K562 (cell line): ENCODE data around the gene HOXB3. TPM values are rescaled to one million over a fixed set of nuclear protein-coding genes. Genes with fewer than 3 reads are reported as not detected.

ENCODE experiments used
- ARID1B ChIP-seq: fragments of 450-650 bp; IDR thresholded peaks from 2 replicates; pipeline ENCODE4 v1.6.1; 2016; ENCODE audit warnings: antibody characterized with exemption, mild to moderate bottlenecking, inconsistent platforms
- CEBPB ChIP-seq: fragments of 450-650 bp; IDR thresholded peaks from 2 replicates; pipeline ENCODE4 v1.6.1; 2016; ENCODE audit warnings: missing genetic modification characterization, missing compliant biosample characterization
- CREM ChIP-seq: IDR thresholded peaks from 2 replicates; pipeline ENCODE4 v1.6.1; 2014; ENCODE audit warnings: antibody characterized with exemption, low read depth
- FOXJ3 ChIP-seq: sonication (generic); formaldehyde crosslinking; IDR thresholded peaks from 2 replicates; pipeline ENCODE4 v1.4.0; 2020; ENCODE audit warnings: mild to moderate bottlenecking, missing genetic modification reagents
- HLTF ChIP-seq: fragments of 450-650 bp; IDR thresholded peaks from 2 replicates; pipeline ENCODE4 v1.6.1; 2016
- KLF10 ChIP-seq: fragments of 250-450 bp; sonication (Bioruptor Pico); IDR thresholded peaks from 2 replicates; pipeline ENCODE4 v1.6.1; 2021; ENCODE audit warnings: matching md5 sums
- MEIS2 ChIP-seq: fragments of 450-650 bp; IDR thresholded peaks from 2 replicates; pipeline ENCODE4 v1.6.1; 2014; ENCODE audit warnings: mild to moderate bottlenecking; ENCODE audit not compliant: partially characterized antibody
- PCBP2 ChIP-seq: fragments of 200-400 bp; formaldehyde crosslinking; IDR thresholded peaks from 2 replicates; pipeline ENCODE4 v1.6.1; 2018; ENCODE audit warnings: low read length, low read depth, mild to moderate bottlenecking, moderate library complexity; ENCODE audit not compliant: poor library complexity, severe bottlenecking
- RHOXF2B ChIP-seq: fragments of 250-450 bp; sonication (Bioruptor Pico); conservative IDR thresholded peaks from 2 replicates; pipeline ENCODE4 v1.5.1; 2021
- SIN3A ChIP-seq, 2 experiments: fragments of 150-350 bp in 1 of 2; IDR thresholded peaks; 2 replicates each; pipeline ENCODE4 v1.6.1; 2011 to 2016; ENCODE audit warnings: borderline replicate concordance in 2 of 2, low read depth in 2 of 2, low read length in 2 of 2, mild to moderate bottlenecking in 2 of 2, moderate library complexity in 2 of 2; ENCODE audit not compliant: control insufficient read depth in 1 of 2
- SMAD4 ChIP-seq: fragments of 250-450 bp; sonication (Bioruptor Pico); conservative IDR thresholded peaks from 2 replicates; pipeline ENCODE4 v1.8.0; 2021; ENCODE audit warnings: inconsistent platforms, mild to moderate bottlenecking, moderate library complexity
- TEAD4 ChIP-seq, 2 experiments: sonication (generic) in 1 of 2; formaldehyde crosslinking in 1 of 2; IDR thresholded peaks; 2 replicates each; pipeline versions ENCODE4 v1.6.1 to v1.8.0; 2012 to 2022; ENCODE audit warnings: borderline replicate concordance in 1 of 2, inconsistent platforms in 1 of 2, low read length in 1 of 2, mild to moderate bottlenecking in 1 of 2, missing genetic modification reagents in 1 of 2
- ZNF696 ChIP-seq: fragments of 250-450 bp; sonication (Bioruptor Pico); conservative IDR thresholded peaks from 2 replicates; pipeline ENCODE4 v1.4.0; 2020; ENCODE audit warnings: mild to moderate bottlenecking, moderate library complexity
- polyA plus RNA-seq, 8 experiments: library from polyadenylated mRNA; depleted of rRNA in 4 of 8; stranded (reverse) in 5 of 8; unstranded in 3 of 8; fragments of >200 nt; fragmentation: Nextera tagmentation in 2 of 8; fragmentation: Illumina TruSeq in 1 of 8; extraction: Ambion mirVana in 2 of 8; extraction: Trizol in 1 of 8; gene quantifications; 2 replicates each; pipeline versions ENCODE4 v1.2.1 to v1.2.3, GENCODE V29; 2011 to 2014; ENCODE audit warnings: inconsistent platforms in 1 of 8, missing spikeins in 1 of 8
- total RNA-seq, 7 experiments: library from RNA; depleted of rRNA in 6 of 7; stranded (reverse); fragments of >200 nt in 6 of 7; fragmentation: Illumina TruSeq in 2 of 7; extraction: Trizol in 2 of 7; gene quantifications; 2 replicates each; pipeline versions ENCODE4 v1.2.1 to v1.2.3, GENCODE V29; 2011 to 2021; ENCODE audit warnings: low replicate concordance in 1 of 7
- TF ChIP-seq, protein P1 (sequence below): sonication (generic); formaldehyde crosslinking; IDR thresholded peaks from 2 replicates; pipeline ENCODE4 v1.8.0; 2022; ENCODE audit warnings: mild to moderate bottlenecking, missing genetic modification reagents
- TF ChIP-seq, protein P2 (sequence below): fragments of 450-650 bp; IDR thresholded peaks from 2 replicates; pipeline ENCODE4 v1.6.1; 2014; ENCODE audit warnings: low read depth, mild to moderate bottlenecking, moderate library complexity, borderline replicate concordance
- TF ChIP-seq, protein P3 (sequence below): IDR thresholded peaks from 2 replicates; pipeline ENCODE4 v1.6.1; 2011; ENCODE audit not compliant: insufficient read length; ENCODE audit errors: extremely low read depth
- TF ChIP-seq, protein P4 (sequence below): fragments of 450-650 bp; formaldehyde crosslinking; IDR thresholded peaks from 2 replicates; pipeline ENCODE4 v1.4.0; 2020; ENCODE audit warnings: mild to moderate bottlenecking, moderate library complexity
- TF ChIP-seq, protein P5 (sequence below), 2 experiments: fragments of 450-650 bp; IDR thresholded peaks; 2 replicates each; pipeline ENCODE4 v1.6.1; 2016
- TF ChIP-seq, protein P6 (sequence below): sonication (generic); formaldehyde crosslinking; IDR thresholded peaks from 2 replicates; pipeline ENCODE4 v1.8.0; 2022; ENCODE audit warnings: mild to moderate bottlenecking, missing genetic modification reagents

Gene HOXB3
- total and polyA plus RNA-seq, 9 of the 15 experiments (the other 6 are each of a cell fraction or from before 2014, with no cell fraction given): 2.4 to 41.3 (median 20.2) TPM

DNA sequence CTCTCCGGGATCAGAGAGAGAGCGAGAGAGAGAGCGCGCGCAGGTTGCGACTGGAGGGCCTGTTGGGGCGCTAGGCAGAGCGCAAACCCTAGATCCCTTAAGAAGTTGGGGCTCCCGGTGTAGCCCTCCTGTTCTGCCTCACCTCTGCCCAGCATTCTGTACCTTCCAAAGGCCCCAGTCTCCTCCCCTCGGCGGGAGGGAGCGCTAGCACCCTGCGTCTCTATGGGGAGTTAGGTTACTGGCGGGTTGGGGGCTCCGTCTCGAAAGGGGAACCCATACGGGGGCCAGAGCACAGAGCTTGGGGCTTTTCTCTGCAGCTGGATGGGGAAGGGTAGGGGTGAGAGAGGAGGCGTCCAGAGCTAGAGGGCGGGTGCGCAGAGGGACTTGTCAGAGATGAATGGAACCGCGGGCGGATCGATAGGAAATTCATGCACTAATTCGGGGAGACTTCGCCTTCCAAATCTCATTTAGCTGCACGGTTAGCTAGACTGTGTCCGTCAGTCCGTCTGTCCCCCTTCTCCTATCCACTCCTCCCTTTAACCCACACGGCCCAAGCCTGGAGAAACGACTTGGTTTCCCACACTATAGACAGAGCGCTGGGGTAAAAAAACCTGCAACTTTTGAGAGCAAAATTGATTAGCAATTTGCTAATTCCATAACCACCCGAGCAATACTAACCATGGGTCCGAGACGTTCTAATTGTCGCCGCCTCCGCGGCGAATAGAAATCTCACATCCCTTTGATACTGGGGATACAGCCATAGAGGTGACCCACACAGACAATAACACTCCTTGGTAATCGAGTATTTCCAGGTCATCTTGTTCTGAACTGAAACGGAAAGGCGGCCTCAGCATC, 11.2 kb downstream of the HOXB3 start (continued):
- TF ChIP-seq, protein P1, sequence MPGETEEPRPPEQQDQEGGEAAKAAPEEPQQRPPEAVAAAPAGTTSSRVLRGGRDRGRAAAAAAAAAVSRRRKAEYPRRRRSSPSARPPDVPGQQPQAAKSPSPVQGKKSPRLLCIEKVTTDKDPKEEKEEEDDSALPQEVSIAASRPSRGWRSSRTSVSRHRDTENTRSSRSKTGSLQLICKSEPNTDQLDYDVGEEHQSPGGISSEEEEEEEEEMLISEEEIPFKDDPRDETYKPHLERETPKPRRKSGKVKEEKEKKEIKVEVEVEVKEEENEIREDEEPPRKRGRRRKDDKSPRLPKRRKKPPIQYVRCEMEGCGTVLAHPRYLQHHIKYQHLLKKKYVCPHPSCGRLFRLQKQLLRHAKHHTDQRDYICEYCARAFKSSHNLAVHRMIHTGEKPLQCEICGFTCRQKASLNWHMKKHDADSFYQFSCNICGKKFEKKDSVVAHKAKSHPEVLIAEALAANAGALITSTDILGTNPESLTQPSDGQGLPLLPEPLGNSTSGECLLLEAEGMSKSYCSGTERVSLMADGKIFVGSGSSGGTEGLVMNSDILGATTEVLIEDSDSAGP (CRISPR knock-in tag): no peak
- TF ChIP-seq PCBP2: no peak
- TF ChIP-seq, protein P2, sequence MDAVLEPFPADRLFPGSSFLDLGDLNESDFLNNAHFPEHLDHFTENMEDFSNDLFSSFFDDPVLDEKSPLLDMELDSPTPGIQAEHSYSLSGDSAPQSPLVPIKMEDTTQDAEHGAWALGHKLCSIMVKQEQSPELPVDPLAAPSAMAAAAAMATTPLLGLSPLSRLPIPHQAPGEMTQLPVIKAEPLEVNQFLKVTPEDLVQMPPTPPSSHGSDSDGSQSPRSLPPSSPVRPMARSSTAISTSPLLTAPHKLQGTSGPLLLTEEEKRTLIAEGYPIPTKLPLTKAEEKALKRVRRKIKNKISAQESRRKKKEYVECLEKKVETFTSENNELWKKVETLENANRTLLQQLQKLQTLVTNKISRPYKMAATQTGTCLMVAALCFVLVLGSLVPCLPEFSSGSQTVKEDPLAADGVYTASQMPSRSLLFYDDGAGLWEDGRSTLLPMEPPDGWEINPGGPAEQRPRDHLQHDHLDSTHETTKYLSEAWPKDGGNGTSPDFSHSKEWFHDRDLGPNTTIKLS: no peak
- no peak for TF ChIP-seq SMAD4 (CRISPR knock-in tag)
- TF ChIP-seq HLTF: no peak
- TF ChIP-seq ARID1B: no peak; the same call in 1 of the 2 replicates
- TF ChIP-seq, protein P3, sequence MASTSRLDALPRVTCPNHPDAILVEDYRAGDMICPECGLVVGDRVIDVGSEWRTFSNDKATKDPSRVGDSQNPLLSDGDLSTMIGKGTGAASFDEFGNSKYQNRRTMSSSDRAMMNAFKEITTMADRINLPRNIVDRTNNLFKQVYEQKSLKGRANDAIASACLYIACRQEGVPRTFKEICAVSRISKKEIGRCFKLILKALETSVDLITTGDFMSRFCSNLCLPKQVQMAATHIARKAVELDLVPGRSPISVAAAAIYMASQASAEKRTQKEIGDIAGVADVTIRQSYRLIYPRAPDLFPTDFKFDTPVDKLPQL: no peak
- TF ChIP-seq CEBPB (tag): no peak
- TF ChIP-seq SIN3A (IDR thresholded peaks at IDR 0.05; ENCODE audit: borderline replicate concordance in 2 of 2, control insufficient read depth in 1 of 2, low read depth in 2 of 2, low read length in 2 of 2): 0 out of 4 replicates have a peak, but pooled peaks of 1 of the 2 experiments have one; percentile 24
- TF ChIP-seq ZNF696: no peak
- no peak for TF ChIP-seq FOXJ3 (CRISPR knock-in tag)
- no peak for TF ChIP-seq KLF10 (CRISPR knock-in tag)
- TF ChIP-seq TEAD4 (IDR thresholded peaks at IDR 0.05; ENCODE audit: low read length): no peak
- TF ChIP-seq TEAD4 (CRISPR knock-in tag; IDR thresholded peaks at IDR 0.05; ENCODE audit: borderline replicate concordance): no peak
- 0 out of 2 replicates have a peak, but pooled peaks have one; percentile 3 for TF ChIP-seq CREM
- TF ChIP-seq, protein P4, sequence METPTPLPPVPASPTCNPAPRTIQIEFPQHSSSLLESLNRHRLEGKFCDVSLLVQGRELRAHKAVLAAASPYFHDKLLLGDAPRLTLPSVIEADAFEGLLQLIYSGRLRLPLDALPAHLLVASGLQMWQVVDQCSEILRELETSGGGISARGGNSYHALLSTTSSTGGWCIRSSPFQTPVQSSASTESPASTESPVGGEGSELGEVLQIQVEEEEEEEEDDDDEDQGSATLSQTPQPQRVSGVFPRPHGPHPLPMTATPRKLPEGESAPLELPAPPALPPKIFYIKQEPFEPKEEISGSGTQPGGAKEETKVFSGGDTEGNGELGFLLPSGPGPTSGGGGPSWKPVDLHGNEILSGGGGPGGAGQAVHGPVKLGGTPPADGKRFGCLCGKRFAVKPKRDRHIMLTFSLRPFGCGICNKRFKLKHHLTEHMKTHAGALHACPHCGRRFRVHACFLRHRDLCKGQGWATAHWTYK (CRISPR knock-in tag): no peak
- peak; percentile 44 for TF ChIP-seq MEIS2
- TF ChIP-seq, protein P5, sequence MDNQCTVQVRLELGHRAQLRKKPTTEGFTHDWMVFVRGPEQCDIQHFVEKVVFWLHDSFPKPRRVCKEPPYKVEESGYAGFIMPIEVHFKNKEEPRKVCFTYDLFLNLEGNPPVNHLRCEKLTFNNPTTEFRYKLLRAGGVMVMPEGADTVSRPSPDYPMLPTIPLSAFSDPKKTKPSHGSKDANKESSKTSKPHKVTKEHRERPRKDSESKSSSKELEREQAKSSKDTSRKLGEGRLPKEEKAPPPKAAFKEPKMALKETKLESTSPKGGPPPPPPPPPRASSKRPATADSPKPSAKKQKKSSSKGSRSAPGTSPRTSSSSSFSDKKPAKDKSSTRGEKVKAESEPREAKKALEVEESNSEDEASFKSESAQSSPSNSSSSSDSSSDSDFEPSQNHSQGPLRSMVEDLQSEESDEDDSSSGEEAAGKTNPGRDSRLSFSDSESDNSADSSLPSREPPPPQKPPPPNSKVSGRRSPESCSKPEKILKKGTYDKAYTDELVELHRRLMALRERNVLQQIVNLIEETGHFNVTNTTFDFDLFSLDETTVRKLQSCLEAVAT (IDR thresholded peaks at IDR 0.05): peak; percentile 66 to 85; a peak in 3 of 4 replicates
- TF ChIP-seq, protein P6, sequence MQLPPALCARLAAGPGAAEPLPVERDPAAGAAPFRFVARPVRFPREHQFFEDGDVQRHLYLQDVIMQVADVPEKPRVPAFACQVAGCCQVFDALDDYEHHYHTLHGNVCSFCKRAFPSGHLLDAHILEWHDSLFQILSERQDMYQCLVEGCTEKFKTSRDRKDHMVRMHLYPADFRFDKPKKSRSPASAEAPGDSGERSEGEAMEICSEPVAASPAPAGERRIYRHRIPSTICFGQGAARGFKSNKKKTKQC (CRISPR knock-in tag): no peak
- TF ChIP-seq RHOXF2B (CRISPR knock-in tag): no peak
